Activated CD8-positive, alpha-beta memory T cell treated with anti-CD3 and anti-CD28 coated beads for 36 hours (primary cell): ENCODE measurements around the gene THRB. TPM values are rescaled to one million over a fixed set of nuclear protein-coding genes. Genes with fewer than 3 reads are reported as not detected.

Experiments
- CTCF ChIA-PET: fragments of 350-600 bp; sonication (Branson Sonifier 250); formaldehyde crosslinking; loops from one replicate; lab custom pipeline; 2021; ENCODE audit warnings: antibody characterized with exemption; lab: Charles Lee
- POLR2A ChIA-PET: fragments of 350-600 bp; sonication (Branson Sonifier 250); formaldehyde crosslinking; loops from one replicate; lab custom pipeline; 2021; ENCODE audit warnings: antibody characterized with exemption; lab: Charles Lee
- total RNA-seq, 2 experiments: library from RNA; stranded (reverse); gene quantifications; one replicate each; pipeline ENCODE4 v1.2.3, GENCODE V29; 2021

THRB gene
- total RNA-seq, 2 experiments from 2014 or later = not detected

- CTCF ChIA-PET = no interaction called here
- POLR2A ChIA-PET = no interaction called here
Observed at GRCh38 chr3:24299806-24300626, 194.6 kb downstream of the THRB start.

DNA sequence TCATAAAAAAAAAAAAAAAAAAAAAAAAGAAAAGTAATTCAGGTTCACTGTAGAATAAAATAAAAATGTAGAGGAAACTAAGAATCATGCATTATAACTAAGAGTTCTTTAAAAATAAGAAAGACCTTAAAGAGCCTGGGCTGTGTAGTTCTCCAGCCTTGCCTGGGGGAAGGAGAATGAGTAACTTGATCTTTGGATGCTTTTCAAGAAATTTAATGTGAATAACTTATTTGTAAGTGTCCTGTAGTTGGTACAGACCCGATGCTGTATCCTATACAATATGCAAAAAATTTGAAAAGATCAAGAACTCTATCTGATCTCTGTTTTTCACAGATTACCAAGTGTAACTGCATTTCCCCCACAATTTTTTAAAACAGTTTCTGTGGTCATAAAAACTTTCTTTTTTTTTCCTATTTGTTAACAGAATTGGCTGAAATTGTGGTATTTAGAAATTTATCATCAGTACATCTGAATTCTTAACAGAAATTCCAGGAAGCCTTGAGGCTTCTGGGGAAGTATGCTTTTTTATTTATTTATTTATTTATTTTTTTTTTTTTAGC, 195.3 kb downstream of the THRB start:
- ChIA-PET POLR2A (no interaction called here), CTCF (interaction anchor here (0.7 kb wide), 1 partner anchor 109 kb away, joined by 3 read pairs; no protein-coding TSS in a partner anchor)

DNA sequence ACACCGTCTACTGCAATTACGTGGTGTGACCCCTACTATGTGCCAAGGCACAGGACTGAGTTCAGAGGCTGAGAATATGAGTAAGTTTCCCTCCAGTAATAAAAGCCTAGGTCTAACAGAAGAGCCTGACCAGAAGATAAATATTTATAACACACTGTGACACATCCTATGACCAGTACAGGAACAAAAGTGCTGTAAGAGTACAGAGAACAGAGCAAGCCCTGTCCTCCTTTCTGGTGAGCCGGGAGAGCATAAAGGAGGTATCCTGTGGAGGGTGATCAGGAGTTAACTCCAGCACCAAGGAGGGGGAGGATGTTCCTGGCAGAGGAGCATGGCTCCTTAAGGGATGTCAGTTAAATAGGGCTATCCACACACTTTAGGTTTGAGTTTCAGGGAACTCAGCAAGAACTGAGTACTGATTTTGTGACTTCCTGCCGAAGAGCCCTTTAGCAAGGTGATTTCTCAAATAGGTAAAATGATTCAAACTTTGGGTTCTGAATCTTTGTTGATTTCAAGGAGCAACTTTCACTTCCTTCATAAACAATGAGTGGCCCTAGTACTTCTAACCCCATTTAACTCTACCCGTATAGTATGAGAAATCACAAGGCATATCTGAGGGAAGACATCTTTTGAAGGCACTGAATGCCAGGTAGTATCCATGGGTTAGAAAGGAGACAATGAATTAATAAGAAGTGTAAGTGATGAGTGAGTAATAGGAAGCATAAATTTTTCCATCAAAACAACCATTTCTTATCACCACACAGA, 198.0 kb downstream of the THRB start:
- ChIA-PET CTCF (no interaction called here), POLR2A (no interaction called here)

DNA sequence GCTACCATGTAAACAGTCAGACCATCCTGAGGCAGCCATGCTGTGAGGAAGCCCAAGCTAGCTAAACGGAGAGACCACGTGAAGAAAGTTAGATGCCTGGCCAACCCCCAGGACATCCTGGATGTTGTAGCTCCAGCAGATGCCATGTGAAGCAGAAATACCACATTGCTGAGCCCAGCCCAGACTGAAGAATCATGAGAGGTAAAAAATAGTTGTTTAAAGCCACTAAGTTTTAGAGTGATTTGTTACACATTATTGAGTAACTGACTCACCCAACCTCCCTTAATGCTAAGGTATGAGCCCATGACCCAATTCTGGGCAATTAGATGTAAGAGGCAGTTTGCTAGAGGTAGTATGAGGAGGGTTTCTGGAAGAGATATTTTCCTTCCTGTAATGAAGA, 200.5 kb downstream of the THRB start:
- POLR2A ChIA-PET = no interaction called here
- CTCF ChIA-PET = no interaction called here

- CTCF ChIA-PET = no interaction called here
- POLR2A ChIA-PET = no interaction called here
Observed at GRCh38 chr3:24291646-24292045, 203.0 kb downstream of the THRB start.

- CTCF ChIA-PET = no interaction called here
Observed at GRCh38 chr3:24290596-24290995, 204.1 kb downstream of the THRB start.

DNA sequence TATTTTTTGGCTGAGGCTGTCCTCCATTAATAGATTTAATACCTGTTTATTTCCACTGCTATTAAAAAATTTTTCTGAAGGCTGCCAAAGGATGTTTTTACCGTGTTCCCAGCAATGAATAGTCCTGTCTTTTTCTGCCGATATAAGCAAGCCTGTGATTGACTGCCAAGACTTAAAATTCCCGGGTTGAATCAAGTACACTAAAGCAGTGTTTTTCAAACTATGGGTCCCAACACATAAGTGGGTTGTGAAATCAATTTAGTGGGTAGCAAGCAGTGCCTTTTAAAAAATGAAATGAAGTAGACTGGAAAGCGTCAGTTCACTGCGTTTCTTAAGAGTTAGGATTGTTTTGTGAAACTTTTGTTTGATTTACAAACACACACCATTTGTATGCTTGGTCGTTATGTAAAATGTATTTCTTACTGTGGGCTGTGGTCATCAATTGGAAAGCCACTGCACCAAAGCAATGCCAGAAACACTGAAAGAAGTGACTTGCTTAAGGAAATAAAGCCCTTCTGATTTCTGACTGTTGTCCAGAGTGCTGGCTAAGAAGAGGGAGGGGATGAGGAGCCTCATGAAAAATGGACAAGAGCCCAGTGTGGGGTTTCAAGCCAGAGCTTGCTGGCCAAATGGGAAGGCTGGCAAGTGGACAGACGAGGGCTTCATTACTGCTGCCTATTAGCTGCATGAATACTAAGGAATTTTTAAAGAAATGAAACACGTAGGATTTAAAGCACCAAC, 206.0 kb downstream of the THRB start:
- POLR2A ChIA-PET = no interaction called here
- CTCF ChIA-PET = no interaction called here

More at GRCh38 chr3:24290596-24290995, 204.1 kb downstream of the THRB start:
- POLR2A ChIA-PET = no interaction called here

DNA sequence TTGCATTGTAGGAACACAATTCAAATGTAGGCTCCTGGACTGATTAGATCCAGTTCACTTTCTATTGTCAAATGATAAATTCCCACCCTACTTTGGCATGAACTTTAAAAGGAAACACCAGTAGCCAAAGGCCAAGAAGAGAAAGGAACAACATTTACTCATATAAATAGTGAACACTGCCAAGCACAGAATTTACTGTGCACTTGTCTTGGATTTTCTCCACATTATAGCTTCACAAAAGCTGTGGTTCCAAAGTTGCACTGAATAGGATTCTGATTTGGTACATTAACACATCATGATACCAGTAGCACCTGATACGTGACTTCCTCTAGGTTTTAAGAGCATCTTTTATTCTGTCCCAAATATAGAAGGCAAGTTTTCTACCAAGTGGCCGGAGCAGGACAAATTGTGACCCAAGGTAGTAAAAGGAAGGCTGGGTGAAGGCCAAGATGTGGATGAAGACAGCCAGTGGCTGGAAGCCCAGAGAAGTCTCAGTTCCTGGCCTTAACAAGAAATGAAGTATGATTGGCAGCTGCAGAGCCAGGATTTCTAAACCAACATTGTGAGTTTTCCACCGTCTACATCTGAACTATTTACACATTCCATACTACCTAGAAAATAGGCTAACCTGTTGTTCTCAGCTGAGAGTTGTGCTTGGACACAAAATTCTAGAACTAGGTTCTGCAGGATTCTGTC, 206.7 kb downstream of the THRB start:
- CTCF ChIA-PET = no interaction called here

DNA sequence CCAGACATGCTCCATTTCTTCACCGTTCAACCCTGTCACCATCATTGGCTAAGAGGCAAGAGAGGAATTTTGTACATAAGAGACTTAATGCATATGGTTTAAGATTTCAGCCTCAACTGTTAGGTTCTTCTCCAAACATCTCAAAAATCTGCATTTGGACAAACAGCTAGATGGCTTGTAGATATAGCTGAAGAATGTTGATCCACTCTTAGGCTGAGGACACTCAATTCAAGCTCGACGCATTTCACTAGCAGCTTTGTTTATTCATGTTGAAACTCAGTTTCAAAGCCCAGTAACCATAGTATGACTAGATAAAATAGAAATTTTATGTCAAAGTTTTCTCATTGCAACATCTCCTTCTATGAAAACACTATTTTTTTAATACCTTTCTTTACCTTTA, 208.2 kb downstream of the THRB start:
- ChIA-PET POLR2A (no interaction called here), CTCF (interaction anchor here (0.6 kb wide), 1 partner anchor 45 kb away, joined by 3 read pairs; no protein-coding TSS in a partner anchor)

More for the DNA sequence above, 206.7 kb downstream of the THRB start:
- POLR2A ChIA-PET = no interaction called here

DNA sequence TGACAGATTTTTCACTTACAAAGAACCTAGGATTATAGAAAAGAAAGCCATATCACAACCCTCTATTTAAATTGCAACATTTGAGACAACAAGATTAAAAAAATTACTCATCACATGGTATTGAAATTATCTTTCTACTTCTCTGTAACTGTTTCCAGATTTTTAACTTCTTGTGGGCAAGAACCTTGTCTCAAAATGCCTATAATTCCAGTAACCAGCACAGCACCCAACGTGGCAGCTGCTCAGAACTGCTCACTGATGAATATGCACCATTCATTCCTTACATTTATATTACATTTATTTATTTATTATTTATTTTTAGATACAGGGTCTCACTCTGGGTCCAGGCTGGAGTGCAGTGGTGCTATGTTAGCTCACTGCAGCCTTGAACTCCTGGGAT, 216.1 kb downstream of the THRB start:
- ChIA-PET CTCF (no interaction called here), POLR2A (no interaction called here)

- CTCF ChIA-PET = no interaction called here
- POLR2A ChIA-PET = no interaction called here
Observed at GRCh38 chr3:24273491-24273890, 221.2 kb downstream of the THRB start.

GRCh38 chr3:24272875-24273274, 221.8 kb downstream of the THRB start:
- POLR2A ChIA-PET = no interaction called here
- CTCF ChIA-PET = no interaction called here

- POLR2A ChIA-PET = no interaction called here
Observed at GRCh38 chr3:24272408-24272807, 222.2 kb downstream of the THRB start.

DNA sequence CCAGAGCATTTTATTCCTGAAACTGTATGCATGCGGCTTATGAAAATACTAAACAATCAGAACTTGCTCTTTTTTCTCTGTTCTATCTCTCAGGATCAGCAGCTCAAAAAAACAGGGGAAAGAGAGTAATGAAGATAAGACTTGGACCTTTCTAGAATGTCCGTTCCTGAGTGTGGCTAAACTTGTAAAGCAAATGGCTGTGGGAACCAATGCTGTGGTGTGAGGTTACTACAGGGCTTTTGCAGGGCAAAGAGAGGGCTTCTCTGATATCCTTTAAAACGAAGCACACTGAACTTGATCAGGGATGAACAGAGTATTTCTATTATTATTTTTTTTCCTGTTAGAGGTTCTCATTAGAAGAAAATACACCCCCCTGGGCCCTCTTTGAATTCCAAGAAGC, 223.4 kb downstream of the THRB start:
- CTCF ChIA-PET = no interaction called here
- POLR2A ChIA-PET = no interaction called here

More at GRCh38 chr3:24272408-24272807, 222.2 kb downstream of the THRB start:
- CTCF ChIA-PET = no interaction called here

DNA sequence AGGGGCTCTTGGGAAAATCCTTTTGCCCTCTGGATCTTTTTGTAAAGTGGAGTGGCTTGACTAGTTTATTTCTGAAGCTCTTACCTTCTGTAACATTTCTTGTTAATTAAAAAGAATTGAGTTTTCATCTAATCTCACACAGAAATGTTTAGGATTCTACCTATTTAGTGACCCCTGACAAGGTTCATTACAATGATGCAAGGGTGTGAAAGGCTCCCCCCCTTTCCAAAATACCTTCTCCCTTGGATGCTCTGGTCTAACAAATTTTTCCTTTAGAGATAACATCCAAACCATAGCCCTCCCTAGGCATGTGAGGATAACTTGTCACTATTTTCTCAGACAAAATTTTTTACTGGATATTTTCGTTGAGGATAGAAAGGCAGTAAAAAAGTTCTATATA, 223.9 kb downstream of the THRB start:
- CTCF ChIA-PET = no interaction called here

DNA sequence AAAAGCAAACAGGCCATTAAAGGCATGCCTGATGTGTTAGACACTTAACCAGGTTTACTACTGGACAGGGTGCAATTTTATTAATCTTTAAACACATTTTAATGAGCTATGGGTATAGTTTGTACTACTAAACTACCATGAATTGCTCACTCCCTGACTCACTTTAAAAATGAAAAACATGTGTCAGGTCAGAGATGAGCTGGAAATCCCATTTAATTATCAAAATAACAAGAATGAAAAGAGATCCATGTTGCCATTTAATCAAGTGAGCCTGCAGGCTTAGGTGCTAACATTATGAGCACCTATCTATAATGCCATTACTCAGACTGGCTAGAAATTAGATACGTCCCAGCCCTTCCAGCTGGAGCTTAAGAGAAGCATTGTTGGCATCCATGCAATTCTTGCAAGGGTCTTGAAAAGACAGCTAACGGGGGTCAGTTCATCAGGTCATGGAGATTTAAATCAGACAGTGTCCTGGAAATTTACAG, 224.4 kb downstream of the THRB start:
- POLR2A ChIA-PET = no interaction called here
- CTCF ChIA-PET = no interaction called here

More for the DNA sequence above, 223.9 kb downstream of the THRB start:
- POLR2A ChIA-PET = no interaction called here

DNA sequence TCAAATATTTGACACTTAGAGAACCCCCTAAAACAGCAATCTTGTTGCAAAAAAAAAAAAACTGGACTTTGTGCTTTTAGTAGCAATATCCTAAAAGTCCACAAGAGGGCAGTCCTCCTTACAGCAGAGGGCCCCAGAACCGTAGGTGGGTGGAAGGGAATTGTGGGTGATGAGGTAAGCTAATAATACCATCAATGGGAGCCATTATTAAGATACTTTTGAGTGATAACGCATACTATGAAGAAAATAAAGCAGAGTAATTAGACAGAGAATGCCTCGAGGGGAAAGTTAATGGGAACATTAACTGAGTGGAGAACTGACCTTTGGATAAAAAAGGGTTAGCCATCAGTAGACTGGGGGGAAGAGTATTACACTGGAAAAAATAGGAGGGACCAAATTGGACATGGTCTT, 229.9 kb downstream of the THRB start:
- ChIA-PET CTCF (interaction anchor here (0.7 kb wide), 1 partner anchor 136 kb away, joined by 3 read pairs; no protein-coding TSS in a partner anchor), POLR2A (no interaction called here)

- POLR2A ChIA-PET = no interaction called here
- CTCF ChIA-PET = interaction anchor here (0.7 kb wide), 1 partner anchor 137 kb away, joined by 3 read pairs; no protein-coding TSS in a partner anchor
Observed at GRCh38 chr3:24264011-24264410, 230.6 kb downstream of the THRB start.
